ENCODE measurements around the gene NTN5.
A peak's percentile ranks its signal among the peaks of the same experiment; 100 is the strongest.
"Not testable (repeated sequence)": the region's sequence is repeated elsewhere in the genome, so short reads cannot be mapped to it uniquely, and the experiment has no call there.

Gene NTN5

GRCh38 chr19:48696353-48697010 is 23.7 kb upstream of the NTN5 start:
- peak; percentile 57 for DNase-seq (ENCODE audit: low read depth, low spot score)

DNA sequence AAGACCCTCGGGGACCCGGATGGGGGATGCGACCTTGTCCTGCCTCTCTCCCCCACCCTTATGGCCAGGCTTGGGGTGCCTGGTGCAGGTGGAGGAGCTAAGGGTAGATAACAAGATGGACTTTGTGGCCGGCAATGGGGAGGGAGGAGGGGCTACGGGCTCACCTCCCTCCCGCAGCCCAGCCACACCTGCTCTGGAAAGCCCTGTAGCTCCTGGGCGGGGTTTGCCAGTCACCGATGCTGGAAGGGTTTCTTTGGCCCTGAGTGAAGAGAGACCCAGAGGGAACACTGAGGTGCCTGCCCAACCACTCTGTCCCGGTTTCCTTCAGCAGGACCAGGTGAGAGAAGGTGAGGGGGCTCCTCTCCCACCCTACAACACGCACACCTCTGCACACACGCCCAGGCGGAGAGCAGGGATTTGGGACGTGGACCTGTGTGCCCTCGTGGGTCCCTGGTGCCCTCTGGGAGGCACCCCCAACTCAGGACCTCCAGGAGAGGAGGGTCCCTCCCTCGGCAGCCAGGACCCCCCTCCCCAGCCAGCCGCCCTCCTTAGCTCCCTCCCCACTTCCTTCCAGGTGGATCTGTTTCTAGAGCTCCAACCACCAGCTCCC is 23.0 kb upstream of the NTN5 start, which contains the start of gene FUT2:
FUT2 (plus strand) TSS at position 229 of the 610 bp plus-strand sequence. CDS start 6,986 bp downstream, outside the sequence.
- peak; percentile 73 for DNase-seq (ENCODE audit: low read depth, low spot score)

DNA sequence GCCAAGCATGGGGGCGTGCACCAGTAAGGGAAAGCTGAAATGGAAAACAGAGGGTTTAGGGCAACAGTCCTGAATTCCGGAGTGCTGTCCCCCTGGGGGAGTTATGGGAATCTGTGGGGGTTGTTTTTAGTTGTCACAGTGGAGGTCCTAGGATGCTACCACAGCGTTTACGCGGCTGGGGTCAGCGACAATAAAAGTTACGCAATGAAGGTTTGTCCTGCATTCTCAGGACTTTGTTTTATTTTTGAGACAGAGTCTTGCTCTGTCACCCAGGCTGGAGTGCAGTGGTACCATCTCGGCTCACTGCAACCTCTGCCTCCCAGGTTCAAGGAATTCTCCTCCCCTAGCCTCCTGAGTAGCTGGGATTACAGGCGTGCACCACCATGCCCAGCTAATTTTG is 20.8 kb upstream of the NTN5 start:
- DNase-seq (ENCODE audit: low read depth, low spot score) = not testable (repeated sequence)

DNA sequence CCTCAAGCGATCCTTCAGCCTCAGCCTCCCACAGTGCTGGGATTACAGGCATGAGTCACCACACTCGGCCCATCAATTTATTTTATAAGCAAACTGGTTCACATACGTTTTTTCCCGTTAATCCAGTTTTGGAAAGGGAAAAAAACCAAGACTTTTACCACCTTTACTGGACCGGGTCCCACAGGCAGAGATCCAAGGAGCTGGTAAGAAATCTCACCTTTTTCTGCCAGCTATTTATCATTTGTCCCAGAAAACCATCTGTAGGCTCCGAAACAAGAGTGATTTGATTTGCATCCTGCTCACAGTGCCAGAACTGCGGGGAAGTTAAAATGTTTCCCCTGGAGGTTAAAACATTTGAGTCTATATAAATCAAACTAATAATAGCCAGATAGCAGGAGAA is 16.6 kb upstream of the NTN5 start:
- no peak for DNase-seq (ENCODE audit: low read depth, low spot score)

- no peak for DNase-seq (ENCODE audit: low read depth, low spot score)
These were observed 15.0 kb upstream of the NTN5 start for GRCh38 chr19:48687776-48688175.

DNA sequence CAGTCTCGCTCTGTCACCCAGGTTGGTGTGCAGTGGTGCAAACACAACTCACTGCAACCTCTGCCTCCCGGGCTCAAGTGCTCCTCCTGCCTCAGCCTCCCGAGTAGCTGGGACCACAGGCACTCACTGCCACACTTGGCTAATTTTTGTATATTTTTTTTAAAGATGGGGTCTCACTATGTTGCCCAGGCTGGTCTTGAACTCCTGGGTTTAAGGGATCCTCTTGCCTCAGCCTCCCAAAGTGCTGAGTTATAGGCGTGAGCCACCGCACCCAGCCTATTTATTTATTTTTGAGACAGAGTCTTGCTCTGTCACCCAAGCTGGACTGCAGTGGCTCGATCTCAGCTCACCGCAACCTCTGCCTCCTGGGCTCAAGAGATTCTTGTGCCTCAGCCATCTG is 13.8 kb upstream of the NTN5 start:
- DNase-seq (ENCODE audit: low read depth, low spot score) = not testable (repeated sequence)

DNA sequence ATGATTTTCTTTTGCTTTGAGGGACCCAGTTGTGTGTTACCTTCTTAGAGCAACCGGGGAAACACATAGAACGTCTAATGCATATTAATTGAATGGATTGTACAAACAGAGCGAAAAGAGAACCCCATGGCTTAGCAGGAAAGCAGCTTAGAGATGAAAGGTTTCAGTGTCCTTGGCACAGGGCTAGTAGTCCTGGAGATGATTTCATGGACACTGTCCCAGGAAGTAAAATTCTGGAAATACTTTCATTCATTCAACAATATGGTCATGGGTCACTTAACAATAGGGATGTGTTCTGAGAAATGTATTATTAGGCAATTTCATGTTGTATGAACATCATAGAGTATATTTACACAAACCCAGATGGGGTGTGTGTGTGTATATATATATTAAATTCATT is 13.3 kb upstream of the NTN5 start:
- no peak for DNase-seq (ENCODE audit: low read depth, low spot score)

DNA sequence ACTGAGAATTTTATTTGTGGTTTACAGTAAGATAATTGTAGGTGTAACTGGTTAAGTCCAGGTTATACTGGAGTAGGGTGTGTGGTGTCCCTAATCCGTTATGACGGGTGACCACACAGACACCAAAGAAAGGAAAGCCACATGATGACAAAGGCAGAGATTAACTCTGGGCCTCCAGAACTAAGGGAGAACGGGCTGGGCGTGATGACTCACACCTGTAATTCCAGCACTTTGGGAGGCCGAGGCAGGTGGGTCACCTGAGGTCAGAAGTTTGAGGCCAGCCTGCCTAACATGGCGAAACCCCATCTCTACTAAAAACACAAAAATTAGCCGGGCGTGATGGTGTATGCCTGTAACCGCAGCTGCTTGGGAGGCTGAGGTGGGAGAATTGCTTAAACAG is 12.8 kb upstream of the NTN5 start:
- no peak for DNase-seq (ENCODE audit: low read depth, low spot score)

GRCh38 chr19:48683349-48683748 is 10.5 kb upstream of the NTN5 start:
- no peak for DNase-seq (ENCODE audit: low read depth, low spot score)

- DNase-seq (ENCODE audit: low read depth, low spot score) = no peak
These were observed 8.3 kb upstream of the NTN5 start for GRCh38 chr19:48681127-48681470.

GRCh38 chr19:48680436-48681126 is 7.8 kb upstream of the NTN5 start:
- DNase-seq (ENCODE audit: low read depth, low spot score) = no peak

DNA sequence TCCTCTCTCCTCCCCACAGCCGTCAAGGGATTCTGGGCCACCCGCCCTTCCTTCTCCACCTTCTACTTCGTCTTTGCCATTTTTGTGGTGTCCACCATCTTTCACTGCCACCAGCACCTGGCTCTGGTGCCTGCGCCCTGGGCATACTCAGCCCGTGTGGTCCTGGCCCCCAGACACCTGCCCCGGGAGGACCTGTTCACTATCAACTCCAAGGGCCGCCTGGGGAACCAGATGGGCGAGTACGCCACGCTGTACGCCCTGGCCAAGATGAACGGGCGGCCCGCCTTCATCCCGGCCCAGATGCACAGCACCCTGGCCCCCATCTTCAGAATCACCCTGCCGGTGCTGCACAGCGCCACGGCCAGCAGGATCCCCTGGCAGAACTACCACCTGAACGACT is 7.2 kb upstream of the NTN5 start:
- DNase-seq (ENCODE audit: low read depth, low spot score) = not testable (repeated sequence)

DNA sequence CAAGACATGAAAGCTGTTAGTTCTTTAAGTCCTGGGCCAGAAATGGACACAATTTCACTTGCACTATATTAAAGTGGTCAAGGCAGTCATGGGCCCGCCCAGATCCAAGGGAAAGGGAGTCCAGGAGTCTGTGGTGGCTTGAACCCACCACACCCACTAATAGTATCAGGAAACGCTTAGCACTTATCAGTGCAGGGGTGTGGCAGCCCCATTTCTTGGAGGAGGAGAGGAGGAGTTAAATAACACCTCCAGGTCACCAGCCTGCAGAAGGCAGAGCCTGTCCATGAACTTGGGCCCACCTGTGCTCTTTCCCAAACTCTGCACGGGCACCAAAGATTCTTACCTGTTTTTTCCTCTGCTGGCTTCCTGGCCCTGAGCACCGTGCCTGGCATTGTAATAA is 5.4 kb upstream of the NTN5 start:
- DNase-seq (ENCODE audit: low read depth, low spot score) = no peak

- DNase-seq (ENCODE audit: low read depth, low spot score) = no peak
These were observed 4.1 kb upstream of the NTN5 start for GRCh38 chr19:48676887-48677286.

GRCh38 chr19:48676487-48676886 is 3.7 kb upstream of the NTN5 start:
- DNase-seq (ENCODE audit: low read depth, low spot score) = no peak

DNA sequence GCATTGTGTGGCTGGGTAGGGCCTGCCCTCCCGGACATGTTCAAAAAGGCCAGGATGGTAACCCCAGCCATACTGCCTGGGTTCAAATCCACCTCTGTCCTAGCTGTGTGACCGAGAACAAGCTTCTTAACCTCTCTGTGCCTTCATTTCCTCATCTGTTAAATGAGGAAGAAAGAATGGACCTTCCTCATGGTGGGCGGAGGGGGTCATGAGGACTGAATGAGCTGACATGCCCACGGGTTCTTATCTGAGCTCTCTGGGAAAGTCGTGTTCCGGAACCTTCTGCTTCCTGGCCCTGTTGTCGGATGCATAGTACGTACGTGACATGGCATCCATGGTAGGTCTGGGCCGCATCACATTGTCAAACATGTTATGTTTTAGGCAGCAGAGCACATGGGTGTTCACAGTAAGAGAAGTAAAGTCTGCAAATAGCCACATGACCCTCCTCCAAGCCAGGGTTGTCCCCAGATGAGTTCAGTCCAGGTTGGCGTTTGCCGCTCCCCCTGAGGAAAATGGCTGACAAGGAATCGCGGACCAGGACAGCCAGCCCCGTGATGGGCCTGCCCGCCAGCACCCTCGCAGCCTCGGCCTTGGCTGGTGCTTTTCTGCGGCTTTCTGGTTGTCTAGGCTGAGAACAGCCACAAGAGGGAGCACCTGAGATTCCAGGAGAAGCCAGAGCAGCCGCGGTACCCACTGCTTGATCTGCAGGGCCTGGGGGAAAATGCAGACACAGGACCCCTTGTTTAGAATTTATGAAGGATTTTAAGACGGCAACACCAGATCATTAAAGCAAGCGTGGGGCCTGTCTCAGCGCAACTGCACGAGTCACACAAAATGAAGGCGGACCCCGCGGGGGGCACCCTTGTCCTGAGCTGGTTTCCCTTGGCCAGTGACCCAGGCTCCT is 2.4 kb upstream of the NTN5 start:
- peak; percentile 98 for DNase-seq (ENCODE audit: low read depth, low spot score)

DNA sequence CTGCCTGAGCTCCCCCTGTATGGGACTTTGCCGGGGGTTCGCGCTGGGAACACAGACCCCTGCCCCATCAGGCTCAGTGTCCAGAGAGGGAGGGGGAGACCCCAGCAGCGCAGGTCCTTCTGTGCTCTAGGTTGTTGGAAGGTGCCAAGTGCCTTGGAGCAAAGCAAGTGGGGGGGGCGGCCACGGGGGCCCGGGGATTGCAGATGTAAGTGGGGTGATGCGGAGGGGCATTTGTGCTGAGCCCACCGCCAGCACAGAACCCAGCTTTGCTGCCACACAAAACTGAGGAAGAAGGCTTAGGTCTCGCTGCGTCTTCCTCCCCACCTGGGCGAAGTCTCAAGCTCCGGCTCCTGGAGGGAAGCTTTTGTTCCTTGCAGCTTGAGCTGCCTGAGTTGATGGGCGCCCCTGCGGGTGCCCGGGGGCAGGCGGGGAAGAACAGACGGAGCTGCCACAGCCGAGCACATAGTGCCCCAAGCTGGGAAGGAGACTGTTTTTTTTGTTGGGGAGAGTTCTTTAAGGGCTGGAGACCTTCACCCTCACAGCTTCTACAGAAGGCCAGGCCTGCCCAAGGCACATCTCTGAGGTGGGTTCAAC is 1.5 kb upstream of the NTN5 start:
- peak; percentile 69 for DNase-seq (ENCODE audit: low read depth, low spot score)

GRCh38 chr19:48673436-48674100 is 751 bp upstream of the NTN5 start:
- DNase-seq (ENCODE audit: low read depth, low spot score) = no peak

DNA sequence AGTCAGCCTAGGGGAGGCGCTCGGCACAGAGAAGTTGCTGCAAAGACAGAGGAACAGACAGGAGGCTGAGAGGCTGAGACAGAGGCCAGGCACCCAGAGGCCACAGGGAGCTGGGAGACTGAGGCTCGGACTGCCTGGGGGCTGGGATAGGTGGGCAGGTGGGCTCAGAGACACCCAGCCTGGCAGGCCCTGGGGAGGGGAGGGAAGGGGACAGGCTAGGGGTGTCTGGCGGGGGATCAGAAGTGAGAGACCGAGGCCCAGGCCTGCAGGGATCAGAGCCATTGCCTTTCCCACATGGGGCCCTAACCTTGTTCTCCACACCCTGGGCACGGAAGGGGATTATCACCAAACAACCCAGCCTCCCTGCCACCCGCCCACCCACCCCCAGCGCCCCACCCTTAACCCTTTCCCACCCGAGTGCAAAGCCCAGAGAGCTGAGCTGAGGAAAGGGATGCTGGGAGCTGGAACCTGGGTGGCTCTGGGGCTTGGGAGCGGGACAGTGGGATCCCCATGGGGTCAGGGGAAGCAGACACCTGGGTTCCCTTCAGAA is 1.3 kb downstream of the NTN5 start:
- no peak for DNase-seq (ENCODE audit: low read depth, low spot score)

DNA sequence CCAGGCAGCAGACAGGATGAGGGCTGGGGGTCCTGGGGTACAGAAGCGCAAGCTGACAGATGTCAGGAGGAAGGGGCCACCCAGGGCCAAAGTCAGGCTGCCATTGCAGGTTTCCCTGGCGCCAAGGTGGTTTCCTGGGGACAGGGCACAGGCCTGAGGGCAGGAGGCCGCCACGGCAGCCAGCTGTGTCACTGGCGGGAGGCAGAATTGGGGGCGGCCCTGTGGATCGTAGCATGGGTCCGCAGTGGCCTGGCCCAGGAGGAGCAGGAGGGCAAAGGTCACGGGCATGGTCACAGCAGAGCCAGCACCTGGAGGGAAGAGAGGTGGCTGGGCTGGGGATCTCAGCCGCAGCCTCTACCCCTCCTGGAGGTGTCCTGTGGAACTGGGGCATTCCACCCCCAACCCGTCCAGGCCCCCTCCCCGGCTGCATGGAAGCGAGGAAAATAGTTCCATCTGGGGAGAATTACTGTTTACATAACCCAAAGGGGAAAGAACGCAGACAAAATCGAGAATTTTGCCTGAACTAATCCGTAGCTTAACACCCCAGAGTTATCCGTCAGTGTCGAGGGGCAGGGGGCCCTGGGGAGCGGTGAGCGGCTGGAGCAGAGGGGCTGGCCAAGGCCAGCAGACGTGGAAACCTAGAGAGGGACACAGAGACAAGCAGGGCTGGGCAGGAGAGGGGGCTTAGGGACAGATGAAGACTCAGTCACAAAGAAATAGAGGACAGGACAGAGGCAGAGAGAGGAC is 1.9 kb downstream of the NTN5 start:
- DNase-seq (ENCODE audit: low read depth, low spot score) = no peak

Measured in ELF-1 (cell line).